CD14-positive monocyte (primary cell): ENCODE measurements around the gene DTNBP1. TPM values are rescaled to one million over a fixed set of nuclear protein-coding genes. Genes with fewer than 3 reads are reported as not detected.

Experiments
- DNase-seq, 3 donors: peaks; one replicate each; pipeline ENCODE4 v3.0.0-alpha.2; 2011 to 2022
- H2AFZ ChIP-seq: 2 replicates; pipeline ENCODE4 v1.6.0; 2012; ENCODE audit warnings: mild to moderate bottlenecking, low read depth, low read length, inconsistent platforms; ENCODE audit not compliant: insufficient read depth, poor library complexity, severe bottlenecking
- H3K27ac ChIP-seq, 2 donors: 1 replicate in 1 of 2; 2 replicates in 1 of 2; pipeline ENCODE4 v1.5.1; 2012 to 2013; ENCODE audit warnings: low read length in 2 of 2, control low read depth in 1 of 2, inconsistent platforms in 1 of 2, low read depth in 1 of 2, mild to moderate bottlenecking in 1 of 2
- H3K27me3 ChIP-seq, 2 donors: one replicate each; pipeline versions ENCODE4 v1.6.0 to v1.6.1; 2011 to 2013; ENCODE audit warnings: low read length in 2 of 2; ENCODE audit not compliant: control insufficient read depth in 2 of 2, insufficient read depth in 2 of 2
- H3K36me3 ChIP-seq, 2 donors: replicated peaks in 1 of 2; 1 replicate in 1 of 2; 2 replicates in 1 of 2; pipeline versions ENCODE4 v1.5.1 to v1.6.1; 2012 to 2013; ENCODE audit warnings: low read length in 2 of 2, control low read depth in 1 of 2, inconsistent platforms in 1 of 2, mild to moderate bottlenecking in 1 of 2; ENCODE audit not compliant: insufficient read depth in 2 of 2, control insufficient read depth in 1 of 2
- H3K4me1 ChIP-seq, 2 donors: 1 replicate in 1 of 2; 2 replicates in 1 of 2; pipeline versions ENCODE4 v1.5.1 to v1.6.1; 2012 to 2013; ENCODE audit warnings: low read length in 2 of 2, control low read depth in 1 of 2, inconsistent platforms in 1 of 2, mild to moderate bottlenecking in 1 of 2, moderate library complexity in 1 of 2; ENCODE audit not compliant: insufficient read depth in 2 of 2, control insufficient read depth in 1 of 2
- H3K4me2 ChIP-seq: replicated peaks from 2 replicates; pipeline ENCODE3; 2012; ENCODE audit warnings: low read length, moderate library complexity, mild to moderate bottlenecking; ENCODE audit not compliant: poor library complexity, severe bottlenecking; ENCODE audit errors: extremely low read depth
- H3K4me3 ChIP-seq, 3 experiments: fragments of 200-600 bp in 1 of 3; sonication (generic) in 1 of 3; replicated peaks in 1 of 3; 1 replicate in 2 of 3; 2 replicates in 1 of 3; pipeline ENCODE4 v1.5.1; 2011 to 2013; ENCODE audit warnings: low read length in 3 of 3, mild to moderate bottlenecking in 3 of 3, control low read depth in 2 of 3, low read depth in 2 of 3, inconsistent platforms in 1 of 3, moderate library complexity in 1 of 3
- H3K79me2 ChIP-seq: 2 replicates; pipeline ENCODE4 v1.6.0; 2012; ENCODE audit warnings: mild to moderate bottlenecking, control low read depth, inconsistent platforms, low read length, moderate library complexity; ENCODE audit not compliant: insufficient read depth
- H3K9ac ChIP-seq: 2 replicates; pipeline ENCODE4 v1.6.0; 2017; ENCODE audit warnings: low read length, mild to moderate bottlenecking; ENCODE audit not compliant: insufficient read depth, poor library complexity, severe bottlenecking
- H3K9me3 ChIP-seq, 2 donors: replicated peaks in 1 of 2; 1 replicate in 1 of 2; 2 replicates in 1 of 2; pipeline versions ENCODE4 v1.5.1 to v1.6.1; 2012 to 2013; ENCODE audit warnings: low read length in 2 of 2, control low read depth in 1 of 2; ENCODE audit not compliant: control insufficient read depth in 1 of 2, insufficient read depth in 1 of 2
- H4K20me1 ChIP-seq: 2 replicates; pipeline ENCODE4 v1.6.0; 2012; ENCODE audit warnings: mild to moderate bottlenecking, low read length, control low read depth, moderate library complexity; ENCODE audit not compliant: insufficient read depth
- H3K27ac Mint-ChIP-seq, 7 donors: one replicate each; pipeline ENCODE4 v1.8.0; 2020; ENCODE audit warnings: mild to moderate bottlenecking in 7 of 7, mixed read lengths in 7 of 7, moderate library complexity in 6 of 7, inconsistent platforms in 2 of 7
- H3K27me3 Mint-ChIP-seq, 3 donors: one replicate each; pipeline ENCODE4 v1.8.0; 2021 to 2022; ENCODE audit warnings: low read depth in 3 of 3, mild to moderate bottlenecking in 3 of 3, mixed read lengths in 3 of 3, moderate library complexity in 3 of 3, inconsistent platforms in 1 of 3
- H3K36me3 Mint-ChIP-seq, 2 donors: one replicate each; pipeline ENCODE4 v1.8.0; 2020; ENCODE audit warnings: mixed read lengths in 2 of 2, inconsistent platforms in 1 of 2, mild to moderate bottlenecking in 1 of 2
- H3K4me1 Mint-ChIP-seq: one replicate; pipeline ENCODE4 v1.8.0; 2020; ENCODE audit warnings: mild to moderate bottlenecking, mixed read lengths
- H3K4me3 Mint-ChIP-seq, 2 donors: one replicate each; pipeline ENCODE4 v1.8.0; 2020; ENCODE audit warnings: mild to moderate bottlenecking in 2 of 2, mixed read lengths in 2 of 2, moderate library complexity in 1 of 2
- H3K9me3 Mint-ChIP-seq, 7 donors: one replicate each; pipeline ENCODE4 v1.8.0; 2020 to 2022; ENCODE audit warnings: mixed read lengths in 7 of 7, mild to moderate bottlenecking in 6 of 7, moderate library complexity in 6 of 7, inconsistent platforms in 2 of 7
- CTCF ChIP-seq: fragments of 200-600 bp; IDR thresholded peaks from one replicate; pipeline ENCODE4 v1.8.0; 2022; ENCODE audit warnings: antibody characterized with exemption, mild to moderate bottlenecking
- WGBS: methylation state at CpG from one replicate; pipeline ENCODE4 v1.1.5; 2013; ENCODE audit warnings: missing lambda C conversion rate; ENCODE audit not compliant: insufficient coverage; 5-methylcytosine and 5-hydroxymethylcytosine counted together
- intact Hi-C, 2 donors: fragments of 100-400 bp; cut with micrococcal nuclease; formaldehyde crosslinking; loops; one replicate each; pipeline versions ENCODE4 v1.15.0 to v1.15.1; 2023
- polyA plus RNA-seq, 3 donors: library from polyadenylated mRNA; depleted of rRNA in 1 of 3; unstranded in 2 of 3; stranded (reverse) in 1 of 3; fragments of 300-500 nt in 2 of 3; fragments of >200 nt in 1 of 3; fragmentation: Illumina TruSeq in 2 of 3; gene quantifications; 1 replicate in 2 of 3; 2 replicates in 1 of 3; pipeline ENCODE4 v1.2.3, GENCODE V29; 2012 to 2021

Gene DTNBP1
- polyA plus RNA-seq, 3 donors, result 19.7 to 26.9 (median 20.5) TPM

- H3K27ac Mint-ChIP-seq, result peak overlapping the region in 1 of 7 donors; percentile 18
- peak in 1 of 3 donors; percentile 26 for DNase-seq
- no peaks in the 10 kb centered on the region for H3K9me3 ChIP-seq
- H3K27me3 ChIP-seq, result no peaks in the 10 kb centered on the region
- H2AFZ ChIP-seq, result no peak overlapping the region
- intact Hi-C loops, result no loop called here
- H3K4me3 Mint-ChIP-seq, result no peak overlapping the region
- peaks cover 14 to 17% of the 10 kb centered on the region in 2 donors for H3K4me1 ChIP-seq
- no peaks in the 10 kb centered on the region for H3K27me3 Mint-ChIP-seq
- H3K36me3 Mint-ChIP-seq, result no peaks in the 10 kb centered on the region
- no peaks in the 10 kb centered on the region for H3K79me2 ChIP-seq
- no peak overlapping the region for H3K4me3 ChIP-seq
- H3K9me3 Mint-ChIP-seq, result peaks cover 0 to 4% (median 0%) of the 10 kb centered on the region in 7 donors
- no peak overlapping the region for H3K4me2 ChIP-seq
- H3K36me3 ChIP-seq, result no peaks in the 10 kb centered on the region
- H4K20me1 ChIP-seq, result no peaks in the 10 kb centered on the region
- WGBS, result 51% methylated on average over 4 of the region's 7 CpGs
- peaks cover 20% of the 10 kb centered on the region for H3K4me1 Mint-ChIP-seq
- no peak overlapping the region for H3K27ac ChIP-seq
- H3K9ac ChIP-seq, result no peak overlapping the region
- TF ChIP-seq CTCF, result no peak
Observed at GRCh38 chr6:15682965-15683822, 20.4 kb upstream of the DTNBP1 start.

GRCh38 chr6:15681946-15682345 is 19.1 kb upstream of the DTNBP1 start:
- Histone ChIP-seq H3K79me2 (no peaks in the 10 kb centered on the region), H3K4me2 (no peak overlapping the region), H2AFZ (no peak overlapping the region), H3K4me3 (no peak overlapping the region), H3K9me3 (no peaks in the 10 kb centered on the region), H3K4me1 (peaks cover 14 to 17% of the 10 kb centered on the region in 2 donors), H3K9ac (no peak overlapping the region), H3K36me3 (no peaks in the 10 kb centered on the region), H3K27ac (no peak overlapping the region), H4K20me1 (no peaks in the 10 kb centered on the region), H3K27me3 (no peaks in the 10 kb centered on the region)
- WGBS, result no CpG with 5 or more reads among the region's 1 CpG
- Mint-ChIP-seq H3K27ac (no peak overlapping the region), H3K4me1 (peaks cover 20% of the 10 kb centered on the region), H3K36me3 (no peaks in the 10 kb centered on the region), H3K4me3 (no peak overlapping the region), H3K9me3 (peaks cover 0 to 4% (median 0%) of the 10 kb centered on the region in 7 donors), H3K27me3 (peaks cover 0 to 3% (median 0%) of the 10 kb centered on the region in 3 donors)
- no peak for DNase-seq
- intact Hi-C loops, result no loop called here
- no peak for TF ChIP-seq CTCF
